GM18498 (cell line): Measurements from ENCODE around the gene OR2C1.

Experiments
- ATAC-seq: cut with Tn5 transposase; IDR thresholded peaks from one replicate; pipeline ENCODE4 v1.9.1; 2021; ENCODE audit warnings: mild to moderate bottlenecking, moderate library complexity; ENCODE audit not compliant: unreplicated experiment

Gene OR2C1

GRCh38 chr16:3355589-3355988, at the start of gene OR2C1:
Gene OR2C1, plus strand, starts transcription at chr16:3355889. Its CDS starts 52 bp downstream, at chr16:3355941.
- no peak for ATAC-seq

- no peak for ATAC-seq
Observed at GRCh38 chr16:3306078-3306477, 49.6 kb upstream of the OR2C1 start.

GRCh38 chr16:3311496-3311895, 44.2 kb upstream of the OR2C1 start:
- ATAC-seq: no peak

DNA sequence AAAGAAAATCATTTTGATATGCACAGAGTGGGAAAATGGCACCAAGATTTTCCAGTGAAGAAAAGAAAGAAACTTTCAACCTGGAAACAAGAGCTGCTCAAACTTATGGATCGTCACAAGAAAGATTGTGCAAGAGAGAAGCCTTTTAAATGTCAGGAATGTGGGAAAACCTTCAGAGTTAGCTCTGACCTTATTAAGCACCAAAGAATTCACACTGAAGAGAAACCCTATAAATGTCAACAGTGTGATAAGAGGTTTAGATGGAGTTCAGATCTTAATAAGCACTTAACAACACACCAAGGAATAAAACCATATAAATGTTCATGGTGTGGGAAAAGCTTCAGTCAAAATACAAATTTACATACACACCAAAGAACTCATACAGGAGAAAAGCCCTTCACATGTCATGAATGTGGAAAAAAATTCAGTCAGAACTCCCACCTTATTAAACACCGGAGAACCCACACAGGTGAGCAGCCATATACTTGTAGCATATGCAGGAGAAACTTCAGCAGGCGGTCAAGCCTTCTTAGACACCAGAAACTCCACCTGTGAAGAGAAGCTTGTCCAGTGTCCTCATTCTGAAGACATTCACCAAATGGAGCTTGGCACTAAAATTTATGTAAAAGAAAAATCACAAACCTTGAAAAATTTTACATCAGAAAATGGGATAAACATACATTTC, 38.2 kb upstream of the OR2C1 start:
- ATAC-seq: no peak

- no peak for ATAC-seq
Observed at GRCh38 chr16:3321816-3322215, 33.9 kb upstream of the OR2C1 start.

DNA sequence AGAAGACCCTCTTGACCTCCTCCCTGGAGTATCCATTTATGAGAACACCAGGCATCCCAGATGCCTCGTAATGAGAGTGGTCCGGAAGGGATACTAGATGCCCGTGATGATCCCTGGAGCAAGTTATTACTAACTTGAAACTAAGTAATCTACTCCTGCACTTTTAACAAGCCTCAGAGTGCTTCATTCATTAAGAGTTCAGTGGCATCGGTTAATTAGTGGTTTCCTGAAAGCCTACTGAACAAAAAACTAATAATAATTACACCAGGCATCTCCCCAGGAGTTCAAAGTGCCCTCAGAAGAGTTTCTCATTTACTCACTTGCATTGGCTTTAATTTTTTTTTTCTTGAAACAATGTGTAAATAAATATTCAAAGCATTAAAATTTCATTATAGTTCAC, 28.2 kb upstream of the OR2C1 start:
- ATAC-seq: no peak

GRCh38 chr16:3328104-3328503, 27.6 kb upstream of the OR2C1 start:
- no peak for ATAC-seq

- no peak for ATAC-seq
Observed at GRCh38 chr16:3328643-3329042, 27.0 kb upstream of the OR2C1 start.

GRCh38 chr16:3346041-3346440, 9.6 kb upstream of the OR2C1 start:
- no peak for ATAC-seq

GRCh38 chr16:3347586-3347985, 8.1 kb upstream of the OR2C1 start:
- no peak for ATAC-seq

GRCh38 chr16:3348547-3349167, 7.0 kb upstream of the OR2C1 start:
- no peak for ATAC-seq

DNA sequence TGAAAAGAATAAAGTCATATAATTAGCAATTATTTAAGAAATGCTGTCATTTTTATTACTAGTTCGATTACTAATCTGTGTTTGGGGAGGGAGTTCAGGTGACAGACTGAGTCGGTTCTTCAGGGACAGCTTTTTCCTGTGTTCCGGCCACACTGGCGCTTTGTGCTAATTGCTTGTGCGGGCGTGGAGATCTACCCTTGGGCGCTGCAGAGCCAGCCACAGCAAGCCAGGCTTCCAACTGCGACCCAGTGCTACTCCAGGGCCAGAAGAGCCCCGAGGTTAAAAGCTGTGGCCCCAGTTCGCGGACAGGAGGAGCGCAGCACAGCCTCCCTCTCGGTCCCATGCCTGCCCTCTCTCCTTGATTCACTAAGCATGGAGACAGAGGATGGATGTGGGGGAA, 6.5 kb upstream of the OR2C1 start:
- ATAC-seq: no peak

- no peak for ATAC-seq
Observed at GRCh38 chr16:3356118-3356517, 429 bp downstream of the OR2C1 start.

DNA sequence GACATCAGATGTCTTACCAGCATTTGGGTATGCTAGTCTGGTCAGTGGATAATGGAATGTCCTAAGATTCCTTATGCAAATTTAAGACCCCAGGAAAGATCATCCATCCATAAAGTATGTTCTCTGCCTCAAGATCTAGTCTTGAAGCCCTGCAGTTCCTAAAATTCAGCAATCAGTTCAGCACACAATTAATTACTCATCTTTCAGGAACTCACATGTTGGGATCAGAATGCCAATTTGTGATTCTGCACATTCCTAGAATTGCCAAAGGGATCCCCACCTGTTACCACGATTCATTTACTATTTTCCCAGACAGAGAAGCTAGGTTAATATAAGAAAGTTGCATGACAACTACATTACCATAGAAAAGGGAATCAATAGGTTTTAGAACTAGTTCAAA, 3.2 kb downstream of the OR2C1 start:
- no peak for ATAC-seq

DNA sequence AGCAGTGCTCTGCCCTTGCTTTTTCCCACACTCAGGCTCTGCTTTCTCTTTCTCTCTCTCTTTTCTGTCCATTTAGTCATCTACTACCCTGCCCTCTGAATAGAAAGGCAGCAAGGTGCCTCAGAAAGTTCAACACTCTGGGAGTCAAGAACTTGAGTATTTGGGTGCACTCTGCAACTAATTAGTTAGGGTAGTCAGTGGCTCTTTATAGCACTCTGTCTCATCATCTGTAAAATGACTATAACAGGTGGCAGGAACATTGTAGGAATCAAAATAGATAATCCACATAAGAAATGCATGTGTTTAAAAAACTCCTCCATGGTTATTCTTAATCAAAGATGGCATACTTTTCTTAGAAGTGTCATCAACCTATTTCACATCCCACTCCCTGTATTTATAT, 7.2 kb downstream of the OR2C1 start:
- ATAC-seq: no peak

DNA sequence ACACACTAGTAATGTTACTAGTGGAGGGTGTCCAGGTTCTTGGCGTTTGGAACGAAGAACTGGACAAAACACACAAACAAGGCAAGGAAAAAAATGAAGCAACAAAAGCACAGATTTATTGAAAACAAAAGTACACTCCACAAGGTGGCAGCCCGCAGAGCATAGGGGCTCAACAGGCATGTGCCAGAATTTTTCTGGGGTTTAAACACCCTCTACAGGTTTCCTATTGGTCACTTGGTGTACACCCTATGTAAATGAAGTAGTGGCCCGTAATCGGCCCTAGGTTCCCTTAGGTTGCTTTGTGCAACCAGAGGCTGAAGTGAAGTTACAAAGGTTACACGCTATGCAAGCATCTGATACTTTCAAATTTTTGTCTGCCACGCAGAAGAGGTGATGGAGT, 8.1 kb downstream of the OR2C1 start:
- ATAC-seq: no peak

- ATAC-seq: peak; percentile 80
Observed at GRCh38 chr16:3364774-3365427, 9.2 kb downstream of the OR2C1 start.

DNA sequence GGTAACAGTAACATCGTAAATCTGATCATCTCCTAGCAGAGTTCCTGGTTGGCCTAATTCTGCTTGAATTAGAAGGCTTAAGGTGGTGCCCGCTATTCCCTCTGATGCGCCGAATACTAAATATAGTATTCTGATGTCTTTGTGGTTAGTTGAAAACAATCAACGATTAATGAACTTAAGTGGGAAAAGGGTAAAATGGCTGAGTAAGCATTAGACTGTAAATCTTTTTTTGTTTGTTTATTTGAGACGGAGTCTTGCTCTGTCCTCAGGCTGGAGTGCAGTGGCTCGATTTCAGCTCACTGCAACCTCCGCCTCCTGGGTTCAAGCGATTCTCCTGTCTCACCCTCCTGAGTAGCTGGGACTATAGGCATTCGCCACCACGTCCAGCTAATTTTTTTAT, 13.4 kb downstream of the OR2C1 start:
- ATAC-seq: no peak

DNA sequence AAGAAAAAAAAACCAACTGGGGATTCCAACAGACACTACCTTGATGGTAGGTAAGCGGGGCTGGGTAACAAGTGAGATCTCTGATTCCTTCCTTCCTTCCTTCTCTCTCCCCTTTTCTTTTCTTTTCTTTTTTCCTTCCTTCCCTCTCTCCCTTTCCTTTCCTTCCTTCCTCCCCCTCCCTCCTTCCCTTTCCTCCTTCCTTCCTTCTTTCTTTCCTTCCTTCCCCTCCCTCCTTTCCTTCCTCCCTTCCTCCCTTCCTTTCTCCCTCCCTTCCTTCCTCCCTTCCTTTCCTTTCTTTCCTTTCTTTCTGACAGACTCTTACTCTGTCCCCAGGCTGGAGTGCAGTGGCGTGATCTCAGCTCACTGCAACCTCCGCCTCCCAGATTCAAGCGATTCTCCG, 20.0 kb downstream of the OR2C1 start:
- ATAC-seq: no peak

- no peak for ATAC-seq
Observed at GRCh38 chr16:3377917-3378316, 22.2 kb downstream of the OR2C1 start.

GRCh38 chr16:3383045-3383448, 27.4 kb downstream of the OR2C1 start:
- no peak for ATAC-seq

DNA sequence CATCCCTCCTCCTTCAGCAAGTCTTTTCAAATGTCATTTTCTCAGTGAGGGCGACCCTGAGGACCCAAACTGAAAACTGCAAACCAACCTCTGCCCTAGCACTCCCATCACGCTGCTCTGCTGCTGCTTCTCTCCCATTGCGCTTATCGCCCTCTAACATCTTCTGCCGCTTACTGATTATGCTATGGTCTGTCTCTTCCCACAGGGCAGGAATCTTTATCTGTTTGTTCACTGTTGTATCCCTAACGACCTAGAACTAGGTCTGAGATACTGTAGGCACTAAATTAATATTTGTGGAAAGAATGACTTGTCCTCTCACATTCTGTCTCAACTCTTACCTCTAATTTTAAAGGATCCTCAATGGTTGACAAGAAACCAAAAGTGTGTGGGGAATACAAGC, 32.6 kb downstream of the OR2C1 start:
- no peak for ATAC-seq
